ENCODE results near the gene SAMHD1.
A peak's percentile ranks its signal among the peaks of the same experiment; 100 is the strongest.

Gene SAMHD1

DNA sequence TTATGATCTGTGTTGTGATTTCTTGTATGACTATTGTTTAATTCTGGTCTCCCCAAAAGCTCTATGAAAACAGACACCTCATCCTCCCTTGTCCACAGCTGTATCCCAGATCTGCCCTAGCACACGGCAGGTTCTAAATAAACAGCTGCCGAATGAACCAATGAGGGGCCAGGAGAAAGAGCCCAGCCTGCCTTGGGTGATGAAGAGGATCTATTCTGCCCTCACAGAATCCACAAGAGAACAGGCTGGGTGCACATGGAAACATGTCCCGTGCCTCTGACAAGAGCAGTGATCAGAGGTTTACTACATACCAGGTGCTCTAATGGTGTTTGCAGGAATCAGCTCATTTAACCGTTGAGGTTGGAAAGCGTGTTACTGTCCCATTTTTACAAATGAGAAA, 91.2 kb downstream of the SAMHD1 start:
- H3K4me3 ChIP-seq (ENCODE audit: low read length in 2 of 2), result peak overlapping the region; percentile 29 to 77
- peaks cover 67% of the 10 kb centered on the region for H3K4me1 ChIP-seq (ENCODE audit: control insufficient read depth, insufficient read depth, low read length)
- H3K27ac ChIP-seq (ENCODE audit: low read length), result peak overlapping the region; percentile 94
- no peaks in the 10 kb centered on the region for H3K27me3 ChIP-seq (ENCODE audit: control insufficient read depth in 1 of 2, insufficient read depth in 2 of 2, low read length in 2 of 2)
- H3K36me3 ChIP-seq (ENCODE audit: control insufficient read depth in 2 of 2, insufficient read depth in 2 of 2, low read length in 2 of 2), result no peaks in the 10 kb centered on the region
- peak overlapping the region; percentile 18 to 21 for H3K9ac ChIP-seq (ENCODE audit: low read length in 2 of 2)
- no peaks in the 10 kb centered on the region for H3K9me3 ChIP-seq (ENCODE audit: control insufficient read depth in 2 of 2, low read length in 2 of 2)

DNA sequence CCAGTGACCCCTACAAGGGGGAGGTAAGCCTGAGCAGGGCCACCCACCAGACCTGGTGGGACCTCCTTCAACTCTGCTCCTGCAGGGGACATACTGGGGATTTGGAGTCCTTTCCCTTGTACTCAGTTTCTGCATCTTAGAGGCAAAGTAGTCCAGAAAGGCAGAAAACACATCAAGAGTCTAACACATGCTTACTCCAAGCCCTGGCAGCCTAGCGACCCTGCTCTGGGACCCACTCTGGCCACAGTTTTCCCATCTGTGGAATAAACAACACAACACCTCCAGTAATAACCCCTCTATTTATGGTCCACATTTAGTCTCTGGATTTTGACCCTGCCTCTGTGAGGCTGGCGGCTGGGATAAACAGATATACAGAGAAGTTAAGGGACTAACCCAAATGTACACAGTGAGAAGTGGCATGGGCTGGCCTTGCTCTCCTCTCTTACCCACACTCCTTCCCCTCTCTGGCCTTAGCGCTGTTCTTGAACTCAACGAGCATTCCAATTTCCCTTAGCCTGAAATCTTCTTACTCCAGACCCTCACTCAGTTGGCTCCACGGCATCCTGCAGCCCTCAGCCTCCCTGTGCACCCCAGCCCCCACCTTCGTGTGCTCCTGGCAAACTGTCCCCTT, 91.7 kb downstream of the SAMHD1 start:
- Histone ChIP-seq H3K9me3 (ENCODE audit: control insufficient read depth in 2 of 2, low read length in 2 of 2) (no peaks in the 10 kb centered on the region), H3K27me3 (ENCODE audit: control insufficient read depth in 1 of 2, insufficient read depth in 2 of 2, low read length in 2 of 2) (no peaks in the 10 kb centered on the region), H3K27ac (ENCODE audit: low read length) (peak overlapping the region; percentile 94), H3K4me3 (ENCODE audit: low read length in 2 of 2) (peak overlapping the region; percentile 29 to 40), H3K36me3 (ENCODE audit: control insufficient read depth in 2 of 2, insufficient read depth in 2 of 2, low read length in 2 of 2) (no peaks in the 10 kb centered on the region), H3K4me1 (ENCODE audit: control insufficient read depth, insufficient read depth, low read length) (peaks cover 72% of the 10 kb centered on the region), H3K9ac (ENCODE audit: low read length in 2 of 2) (peak overlapping the region in 1 of 2 donors; percentile 18)

DNA sequence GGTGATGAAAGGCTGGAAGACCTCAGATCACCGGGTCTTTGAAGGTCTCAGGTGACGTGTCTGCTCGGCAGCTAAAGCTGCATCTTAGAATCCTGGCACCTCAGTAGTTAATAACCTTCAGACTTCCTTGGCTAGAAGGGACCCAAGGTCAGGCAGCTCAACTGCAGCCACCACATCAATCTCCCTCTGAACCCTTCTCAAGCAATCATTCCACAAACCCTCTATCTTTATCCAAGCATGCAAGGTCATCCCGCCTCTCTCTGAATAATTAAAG, 92.3 kb downstream of the SAMHD1 start:
- Histone ChIP-seq H3K27ac (ENCODE audit: low read length) (peak overlapping the region; percentile 94), H3K9ac (ENCODE audit: low read length in 2 of 2) (no peak overlapping the region), H3K36me3 (ENCODE audit: control insufficient read depth in 2 of 2, insufficient read depth in 2 of 2, low read length in 2 of 2) (no peaks in the 10 kb centered on the region), H3K9me3 (ENCODE audit: control insufficient read depth in 2 of 2, low read length in 2 of 2) (no peaks in the 10 kb centered on the region), H3K4me1 (ENCODE audit: control insufficient read depth, insufficient read depth, low read length) (peaks cover 73% of the 10 kb centered on the region), H3K27me3 (ENCODE audit: control insufficient read depth in 1 of 2, insufficient read depth in 2 of 2, low read length in 2 of 2) (no peaks in the 10 kb centered on the region), H3K4me3 (ENCODE audit: low read length in 2 of 2) (peak overlapping the region in 1 of 2 donors; percentile 40)

DNA sequence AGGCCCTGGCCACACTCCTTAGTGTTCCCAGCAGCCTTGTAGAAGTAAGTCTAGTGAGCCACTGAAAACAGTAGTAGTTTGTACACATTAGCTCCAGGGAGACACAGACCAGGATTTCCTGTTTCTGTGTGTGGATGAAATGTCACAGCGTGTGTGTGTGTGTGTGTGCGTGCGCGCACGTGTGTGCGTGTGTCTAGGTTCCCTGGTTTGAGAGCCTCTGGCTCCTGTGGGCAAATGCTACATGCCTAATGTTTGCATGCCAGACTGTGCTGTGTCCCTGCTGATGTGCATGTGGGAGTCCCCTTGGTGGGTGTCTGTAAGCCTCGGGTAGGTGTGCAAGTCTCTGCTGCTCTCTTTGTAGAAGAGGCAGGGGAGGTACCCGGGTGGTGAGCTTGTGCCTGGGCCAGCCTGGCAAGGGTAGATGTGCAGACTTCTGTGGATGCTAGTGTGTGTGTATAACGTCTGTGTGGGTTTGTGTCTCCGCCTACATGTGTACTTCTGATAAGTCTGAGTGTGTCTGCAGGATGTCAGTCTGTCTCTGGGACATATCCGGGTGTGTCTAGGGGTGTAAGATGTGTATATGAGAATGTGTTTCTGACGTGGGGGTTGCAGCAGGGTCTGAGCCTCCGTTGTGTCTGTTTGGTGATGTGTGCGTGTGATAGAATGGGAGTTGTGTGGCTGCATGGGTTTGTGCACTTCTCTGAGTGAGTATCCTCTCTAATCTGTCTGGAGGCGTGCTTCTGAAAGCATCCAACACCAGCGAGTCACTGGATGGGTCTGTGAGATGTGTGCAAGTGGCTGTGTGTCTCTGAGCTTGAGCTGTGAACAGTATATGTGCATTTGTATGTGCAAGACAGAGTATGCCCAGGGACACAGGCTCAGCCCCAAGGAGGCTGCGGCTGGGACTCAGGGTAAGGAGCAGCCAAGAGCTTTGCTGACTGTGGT, 94.5 kb downstream of the SAMHD1 start:
- H3K36me3 ChIP-seq (ENCODE audit: control insufficient read depth in 2 of 2, insufficient read depth in 2 of 2, low read length in 2 of 2), result peaks cover 2% of the 10 kb centered on the region in 2 donors
- peaks cover 83% of the 10 kb centered on the region for H3K4me1 ChIP-seq (ENCODE audit: control insufficient read depth, insufficient read depth, low read length)
- no peaks in the 10 kb centered on the region for H3K9me3 ChIP-seq (ENCODE audit: control insufficient read depth in 2 of 2, low read length in 2 of 2)
- H3K27me3 ChIP-seq (ENCODE audit: control insufficient read depth in 1 of 2, insufficient read depth in 2 of 2, low read length in 2 of 2), result no peaks in the 10 kb centered on the region
- H3K27ac ChIP-seq (ENCODE audit: low read length), result peak overlapping the region; percentile 64
- H3K9ac ChIP-seq (ENCODE audit: low read length in 2 of 2), result peak overlapping the region in 1 of 2 donors; percentile 36
- no peak overlapping the region for H3K4me3 ChIP-seq (ENCODE audit: low read length in 2 of 2)

DNA sequence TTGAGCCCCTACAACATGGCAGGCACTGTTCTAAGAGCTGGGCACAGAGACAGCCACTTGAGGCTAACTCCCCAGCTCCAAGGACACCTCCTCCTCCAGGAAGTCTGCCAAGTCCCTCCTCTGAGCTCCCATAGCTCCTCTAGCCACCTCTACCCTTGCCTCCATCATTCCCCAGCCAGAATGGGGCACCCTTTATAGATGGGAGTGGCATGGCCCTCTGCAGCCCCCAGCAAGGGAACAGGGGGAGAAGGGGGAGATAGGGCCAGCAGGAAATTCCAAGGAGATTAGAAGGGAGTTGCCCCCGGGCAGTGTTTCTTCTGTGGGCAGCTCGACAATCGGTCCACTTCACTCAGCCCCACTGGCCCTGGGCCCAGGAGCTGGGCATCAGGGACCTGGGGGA, 95.3 kb downstream of the SAMHD1 start:
- no peaks in the 10 kb centered on the region for H3K27me3 ChIP-seq (ENCODE audit: control insufficient read depth in 1 of 2, insufficient read depth in 2 of 2, low read length in 2 of 2)
- peaks cover 84% of the 10 kb centered on the region for H3K4me1 ChIP-seq (ENCODE audit: control insufficient read depth, insufficient read depth, low read length)
- H3K4me3 ChIP-seq (ENCODE audit: low read length in 2 of 2), result peak overlapping the region in 1 of 2 donors; percentile 35
- H3K9me3 ChIP-seq (ENCODE audit: control insufficient read depth in 2 of 2, low read length in 2 of 2), result no peaks in the 10 kb centered on the region
- no peak overlapping the region for H3K9ac ChIP-seq (ENCODE audit: low read length in 2 of 2)
- peaks cover 2% of the 10 kb centered on the region in 2 donors for H3K36me3 ChIP-seq (ENCODE audit: control insufficient read depth in 2 of 2, insufficient read depth in 2 of 2, low read length in 2 of 2)
- H3K27ac ChIP-seq (ENCODE audit: low read length), result peak overlapping the region; percentile 64

DNA sequence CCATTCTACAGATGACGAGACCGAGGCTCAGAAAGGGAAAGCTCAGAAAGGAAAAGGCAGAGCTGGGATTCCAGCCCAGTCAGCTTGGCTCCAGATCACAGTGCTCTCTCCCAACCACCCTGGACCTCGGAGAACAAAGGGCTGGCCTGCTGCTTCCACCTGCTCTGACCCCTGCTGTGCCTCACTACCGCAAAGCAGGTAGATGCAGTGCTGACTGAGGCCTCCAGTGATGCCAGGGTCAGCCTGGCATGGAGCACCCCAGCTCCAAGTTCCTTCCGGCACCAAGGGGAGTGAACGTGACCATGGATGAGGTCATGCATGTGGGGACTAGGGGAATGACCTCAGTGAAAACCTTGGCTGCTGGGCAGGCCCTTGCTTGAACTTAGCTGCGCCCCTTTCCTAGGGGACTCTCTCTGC, 96.3 kb downstream of the SAMHD1 start:
- Histone ChIP-seq H3K27me3 (ENCODE audit: control insufficient read depth in 1 of 2, insufficient read depth in 2 of 2, low read length in 2 of 2) (no peaks in the 10 kb centered on the region), H3K4me1 (ENCODE audit: control insufficient read depth, insufficient read depth, low read length) (peaks cover 75% of the 10 kb centered on the region), H3K9me3 (ENCODE audit: control insufficient read depth in 2 of 2, low read length in 2 of 2) (peaks cover 0 to 3% of the 10 kb centered on the region in 2 donors), H3K9ac (ENCODE audit: low read length in 2 of 2) (no peak overlapping the region), H3K36me3 (ENCODE audit: control insufficient read depth in 2 of 2, insufficient read depth in 2 of 2, low read length in 2 of 2) (peaks cover 4 to 5% of the 10 kb centered on the region in 2 donors), H3K4me3 (ENCODE audit: low read length in 2 of 2) (peak overlapping the region in 1 of 2 donors; percentile 22), H3K27ac (ENCODE audit: low read length) (peak overlapping the region; percentile 64)

DNA sequence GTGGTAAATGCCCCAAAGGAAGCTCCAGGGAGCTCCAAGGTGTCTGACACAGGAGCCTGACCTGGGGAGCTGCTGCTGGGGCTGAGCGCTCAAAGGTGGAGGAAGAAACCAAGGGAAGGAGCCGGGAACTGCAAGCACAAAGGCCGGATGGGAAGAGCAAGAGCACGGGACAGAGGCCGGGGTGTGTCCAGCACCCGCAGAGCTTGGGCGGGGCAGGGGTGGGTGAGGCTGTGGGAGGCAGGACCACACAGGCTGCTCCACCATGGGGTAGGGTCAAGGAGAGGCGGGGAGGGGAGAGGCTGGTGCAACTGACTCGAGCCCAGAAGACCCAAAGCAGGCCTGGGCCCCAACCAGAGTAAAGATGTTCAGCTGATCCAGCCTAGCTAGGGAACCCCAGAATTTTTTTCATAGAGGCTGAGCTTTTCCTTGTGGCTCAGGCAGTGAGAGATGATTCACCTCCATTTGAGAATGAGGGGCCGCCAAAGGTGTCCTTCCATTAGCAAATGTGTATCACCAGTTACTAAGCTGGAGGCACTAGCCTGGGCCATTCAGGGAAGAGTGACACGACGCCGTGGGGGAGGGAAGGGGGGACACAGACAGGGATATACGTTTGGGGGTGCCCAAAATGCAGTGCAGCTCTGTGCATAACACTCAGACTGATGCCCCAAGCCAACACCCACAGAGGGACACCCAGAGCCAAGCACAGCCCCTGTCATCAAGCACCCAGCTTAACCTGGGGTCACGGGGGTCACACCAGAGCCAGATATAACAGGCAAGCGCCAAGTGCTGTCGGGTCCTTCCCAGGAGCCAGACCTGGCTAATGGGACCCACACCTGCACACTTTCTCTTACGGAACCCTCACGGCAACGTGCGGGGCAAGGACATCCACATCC, 96.9 kb downstream of the SAMHD1 start:
- peak overlapping the region; percentile 64 for H3K27ac ChIP-seq (ENCODE audit: low read length)
- no peak overlapping the region for H3K4me3 ChIP-seq (ENCODE audit: low read length in 2 of 2)
- H3K9ac ChIP-seq (ENCODE audit: low read length in 2 of 2), result no peak overlapping the region
- peaks cover 72% of the 10 kb centered on the region for H3K4me1 ChIP-seq (ENCODE audit: control insufficient read depth, insufficient read depth, low read length)
- H3K9me3 ChIP-seq (ENCODE audit: control insufficient read depth in 2 of 2, low read length in 2 of 2), result peaks cover 0 to 3% of the 10 kb centered on the region in 2 donors
- no peaks in the 10 kb centered on the region for H3K27me3 ChIP-seq (ENCODE audit: control insufficient read depth in 1 of 2, insufficient read depth in 2 of 2, low read length in 2 of 2)
- H3K36me3 ChIP-seq (ENCODE audit: control insufficient read depth in 2 of 2, insufficient read depth in 2 of 2, low read length in 2 of 2), result peaks cover 4 to 5% of the 10 kb centered on the region in 2 donors

DNA sequence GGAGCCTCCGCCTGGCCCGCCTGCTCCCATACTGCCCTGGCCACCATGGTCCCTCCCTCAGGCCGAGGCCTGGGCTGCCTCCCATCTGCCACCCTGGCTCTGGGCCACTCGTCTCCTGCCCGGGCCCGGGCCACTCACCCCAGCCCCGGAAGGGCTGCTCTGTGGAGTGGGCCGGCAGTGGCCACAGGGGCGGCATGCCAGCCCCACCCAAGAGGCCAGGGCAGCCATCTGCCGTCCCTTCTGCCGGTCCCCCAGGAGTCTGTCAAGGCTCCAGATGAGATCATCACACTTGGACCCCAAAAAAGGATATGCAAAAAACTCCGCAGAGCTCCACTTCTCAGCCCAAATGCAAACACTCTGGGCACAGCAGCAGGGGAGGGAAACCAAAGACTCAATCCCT, 99.3 kb downstream of the SAMHD1 start:
- Histone ChIP-seq H3K4me3 (ENCODE audit: low read length in 2 of 2) (peak overlapping the region in 1 of 2 donors; percentile 54), H3K9ac (ENCODE audit: low read length in 2 of 2) (peak overlapping the region; percentile 44 to 73), H3K27ac (ENCODE audit: low read length) (peak overlapping the region; percentile 92), H3K36me3 (ENCODE audit: control insufficient read depth in 2 of 2, insufficient read depth in 2 of 2, low read length in 2 of 2) (peaks cover 4 to 5% of the 10 kb centered on the region in 2 donors), H3K4me1 (ENCODE audit: control insufficient read depth, insufficient read depth, low read length) (peaks cover 79% of the 10 kb centered on the region), H3K9me3 (ENCODE audit: control insufficient read depth in 2 of 2, low read length in 2 of 2) (peaks cover 0 to 3% of the 10 kb centered on the region in 2 donors), H3K27me3 (ENCODE audit: control insufficient read depth in 1 of 2, insufficient read depth in 2 of 2, low read length in 2 of 2) (no peaks in the 10 kb centered on the region)

DNA sequence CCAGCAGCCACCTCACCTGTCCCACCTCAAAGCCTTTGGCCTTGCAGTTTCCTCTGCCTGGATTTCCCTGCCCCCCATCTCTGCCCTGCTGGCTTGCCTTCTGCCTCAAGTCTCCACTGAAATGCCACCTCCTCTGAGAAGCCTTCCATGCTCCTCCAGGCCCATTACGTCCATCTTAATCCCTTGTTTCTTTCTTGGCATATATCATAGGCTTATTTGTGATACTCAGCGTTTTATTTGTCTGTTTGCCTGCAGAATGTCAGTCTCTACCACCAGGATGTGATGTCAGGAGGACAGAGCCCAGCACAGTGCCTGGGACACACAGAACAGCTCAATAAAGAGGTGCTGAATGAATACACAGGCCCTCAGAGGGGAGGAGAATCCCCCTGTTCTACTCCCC, 100.0 kb downstream of the SAMHD1 start:
- peak overlapping the region in 1 of 2 donors; percentile 54 for H3K4me3 ChIP-seq (ENCODE audit: low read length in 2 of 2)
- no peaks in the 10 kb centered on the region for H3K27me3 ChIP-seq (ENCODE audit: control insufficient read depth in 1 of 2, insufficient read depth in 2 of 2, low read length in 2 of 2)
- peaks cover 0 to 3% of the 10 kb centered on the region in 2 donors for H3K9me3 ChIP-seq (ENCODE audit: control insufficient read depth in 2 of 2, low read length in 2 of 2)
- H3K9ac ChIP-seq (ENCODE audit: low read length in 2 of 2), result peak overlapping the region; percentile 44 to 73
- peaks cover 4 to 5% of the 10 kb centered on the region in 2 donors for H3K36me3 ChIP-seq (ENCODE audit: control insufficient read depth in 2 of 2, insufficient read depth in 2 of 2, low read length in 2 of 2)
- H3K27ac ChIP-seq (ENCODE audit: low read length), result peak overlapping the region; percentile 92
- peaks cover 78% of the 10 kb centered on the region for H3K4me1 ChIP-seq (ENCODE audit: control insufficient read depth, insufficient read depth, low read length)

DNA sequence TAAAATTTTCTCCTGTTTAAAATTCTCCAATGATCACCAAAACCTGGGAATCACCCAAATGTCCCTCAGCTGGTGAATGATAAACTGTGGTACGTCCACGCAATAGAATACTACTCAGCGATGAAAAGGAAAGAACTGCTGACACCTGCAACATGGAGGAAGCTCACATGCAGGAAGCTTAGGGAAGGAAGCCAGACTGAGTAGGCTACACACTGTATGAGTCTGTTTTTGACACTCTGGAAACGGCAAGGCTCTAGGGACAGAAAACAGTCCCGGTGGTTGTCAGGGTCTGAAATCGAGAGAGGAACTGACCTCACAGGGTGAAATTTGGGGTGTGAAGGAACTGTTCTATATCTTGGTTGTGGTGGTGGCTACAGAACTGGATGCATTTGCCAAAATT, 100.7 kb downstream of the SAMHD1 start:
- Histone ChIP-seq H3K4me3 (ENCODE audit: low read length in 2 of 2) (no peak overlapping the region), H3K27me3 (ENCODE audit: control insufficient read depth in 1 of 2, insufficient read depth in 2 of 2, low read length in 2 of 2) (no peaks in the 10 kb centered on the region), H3K9ac (ENCODE audit: low read length in 2 of 2) (no peak overlapping the region), H3K9me3 (ENCODE audit: control insufficient read depth in 2 of 2, low read length in 2 of 2) (peaks cover 0 to 3% of the 10 kb centered on the region in 2 donors), H3K36me3 (ENCODE audit: control insufficient read depth in 2 of 2, insufficient read depth in 2 of 2, low read length in 2 of 2) (peaks cover 4 to 5% of the 10 kb centered on the region in 2 donors), H3K27ac (ENCODE audit: low read length) (peak overlapping the region; percentile 31), H3K4me1 (ENCODE audit: control insufficient read depth, insufficient read depth, low read length) (peaks cover 78% of the 10 kb centered on the region)
